H1 (cell line): ENCODE results near the gene DAAM1. TPM values are rescaled to one million over a fixed set of nuclear protein-coding genes. Genes with fewer than 3 reads are reported as not detected.

Experiments used
- CTCF ChIA-PET: fragments of 300-600 bp; sonication (Branson Sonifier 250); formaldehyde crosslinking; loops from one replicate; lab custom pipeline; 2021; ENCODE audit not compliant: partially characterized antibody; lab: Charles Lee
- POLR2A ChIA-PET: fragments of 300-600 bp; sonication (Branson Sonifier 250); formaldehyde crosslinking; loops from one replicate; lab custom pipeline; 2021; ENCODE audit warnings: inconsistent platforms; ENCODE audit not compliant: partially characterized antibody; lab: Charles Lee
- DNase-seq, 2 experiments: peaks; one replicate each; pipeline versions ENCODE4 v3.0.0 to v3.0.0-alpha.2; 2010 to 2022; ENCODE audit warnings: low spot score in 2 of 2, low read depth in 1 of 2, mixed read lengths in 1 of 2
- FAIRE-seq: peaks from 2 replicates; lab custom pipeline; 2011; peaks lifted over from hg19 to GRCh38; lab: Jason Lieb, UNC
- H2AFZ ChIP-seq: 2 replicates; pipeline ENCODE4 v1.8.1; 2012; ENCODE audit warnings: low read length, inconsistent platforms
- H2AK5ac ChIP-seq: 2 replicates; pipeline ENCODE4 v1.6.1; 2013; ENCODE audit warnings: low read depth, low read length
- H2BK120ac ChIP-seq: replicated peaks from 2 replicates; pipeline ENCODE3; 2013; ENCODE audit warnings: low read depth, low read length, inconsistent platforms
- H2BK12ac ChIP-seq: 2 replicates; pipeline ENCODE4 v1.6.1; 2013; ENCODE audit warnings: low read depth, low read length
- H2BK15ac ChIP-seq: 2 replicates; pipeline ENCODE4 v1.6.1; 2013; ENCODE audit warnings: low read length
- H2BK20ac ChIP-seq: 2 replicates; pipeline ENCODE4 v1.6.1; 2013; ENCODE audit warnings: low read length
- H2BK5ac ChIP-seq: 2 replicates; pipeline ENCODE4 v1.6.1; 2013; ENCODE audit warnings: low read depth, low read length
- H3K14ac ChIP-seq: 2 replicates; pipeline ENCODE4 v1.6.1; 2013; ENCODE audit warnings: inconsistent platforms; ENCODE audit not compliant: insufficient read length
- H3K18ac ChIP-seq: 2 replicates; pipeline ENCODE4 v1.6.1; 2013; ENCODE audit warnings: low read length; ENCODE audit errors: extremely low read depth
- H3K23ac ChIP-seq: 2 replicates; pipeline ENCODE4 v1.6.1; 2013; ENCODE audit warnings: inconsistent platforms; ENCODE audit not compliant: insufficient read length
- H3K23me2 ChIP-seq: 2 replicates; pipeline ENCODE4 v1.6.1; 2013; ENCODE audit warnings: low read depth, low read length
- H3K27ac ChIP-seq: 2 replicates; pipeline ENCODE4 v1.6.1; 2011; ENCODE audit warnings: low read depth, low read length, inconsistent platforms
- H3K27me3 ChIP-seq, 4 experiments: replicated peaks in 1 of 4; 1 replicate in 1 of 4; 2 replicates in 3 of 4; pipeline versions ENCODE4 v1.6.1 to v1.8.1; 2011 to 2013; ENCODE audit warnings: low read length in 3 of 4, mild to moderate bottlenecking in 3 of 4, inconsistent platforms in 2 of 4, mixed read lengths in 2 of 4, moderate library complexity in 1 of 4; ENCODE audit not compliant: control insufficient read depth in 3 of 4, insufficient read depth in 3 of 4; ENCODE audit errors: extremely low read depth in 1 of 4
- H3K36me3 ChIP-seq, 4 experiments: 2 replicates each; pipeline versions ENCODE4 v1.6.1 to v1.8.1; 2011 to 2013; ENCODE audit warnings: mild to moderate bottlenecking in 4 of 4, low read length in 3 of 4, moderate library complexity in 2 of 4, control low read depth in 1 of 4, inconsistent platforms in 1 of 4; ENCODE audit not compliant: insufficient read depth in 4 of 4, control insufficient read depth in 2 of 4
- H3K4ac ChIP-seq: replicated peaks from 2 replicates; pipeline ENCODE3; 2013; ENCODE audit warnings: low read length, low read depth, mixed read lengths, inconsistent platforms; ENCODE audit not compliant: insufficient read length
- H3K4me1 ChIP-seq, 4 experiments: replicated peaks in 1 of 4; 1 replicate in 1 of 4; 2 replicates in 3 of 4; pipeline versions ENCODE4 v1.6.1 to v1.8.1; 2011 to 2013; ENCODE audit warnings: low read length in 3 of 4, inconsistent platforms in 2 of 4, mixed read lengths in 1 of 4; ENCODE audit not compliant: insufficient read depth in 4 of 4, control insufficient read depth in 3 of 4
- H3K4me2 ChIP-seq, 2 experiments: 2 replicates each; pipeline versions ENCODE4 v1.6.1 to v1.8.1; 2011 to 2013; ENCODE audit warnings: low read depth in 2 of 2, low read length in 2 of 2, control low read depth in 1 of 2, inconsistent platforms in 1 of 2, mild to moderate bottlenecking in 1 of 2; ENCODE audit not compliant: insufficient read depth in 1 of 2
- H3K4me3 ChIP-seq, 4 experiments: fragments of 200-600, 300-600 bp in 1 of 4; sonication (generic), shearing (Covaris generic), sonication (Bioruptor Twin) in 1 of 4; 2 replicates each; pipeline versions ENCODE4 v1.5.1 to v1.8.1; 2011 to 2016; ENCODE audit warnings: low read length in 4 of 4, low read depth in 3 of 4, control low read depth in 2 of 4, inconsistent platforms in 2 of 4, mild to moderate bottlenecking in 2 of 4, mixed read lengths in 1 of 4, moderate library complexity in 1 of 4; ENCODE audit not compliant: insufficient read depth in 2 of 4; ENCODE audit errors: extremely low read depth in 1 of 4
- H3K56ac ChIP-seq: replicated peaks from 2 replicates; pipeline ENCODE3; 2013; ENCODE audit warnings: low read depth, mild to moderate bottlenecking, mixed read lengths, low read length, inconsistent platforms; ENCODE audit not compliant: insufficient read length
- H3K79me1 ChIP-seq: 2 replicates; pipeline ENCODE4 v1.6.1; 2013; ENCODE audit warnings: low read depth, low read length, control low read depth
- H3K79me2 ChIP-seq, 2 experiments: 2 replicates each; pipeline versions ENCODE4 v1.6.1 to v1.8.1; 2012 to 2013; ENCODE audit warnings: low read length in 2 of 2, mild to moderate bottlenecking in 2 of 2, inconsistent platforms in 1 of 2; ENCODE audit not compliant: insufficient read depth in 2 of 2, control insufficient read depth in 1 of 2
- H3K9ac ChIP-seq, 4 experiments: replicated peaks in 1 of 4; 1 replicate in 1 of 4; 2 replicates in 3 of 4; pipeline versions ENCODE4 v1.6.1 to v1.8.1; 2011 to 2013; ENCODE audit warnings: low read depth in 3 of 4, low read length in 3 of 4, control low read depth in 2 of 4, mild to moderate bottlenecking in 2 of 4, moderate library complexity in 2 of 4, inconsistent platforms in 1 of 4; ENCODE audit errors: extremely low read depth in 1 of 4
- H3K9me3 ChIP-seq, 2 experiments: 2 replicates each; pipeline versions ENCODE4 v1.6.1 to v1.8.1; 2012 to 2013; ENCODE audit warnings: mild to moderate bottlenecking in 2 of 2, moderate library complexity in 2 of 2, control low read depth in 1 of 2, inconsistent platforms in 1 of 2, low read depth in 1 of 2, low read length in 1 of 2, mixed read lengths in 1 of 2; ENCODE audit not compliant: insufficient read depth in 2 of 2
- H4K20me1 ChIP-seq, 2 experiments: replicated peaks in 1 of 2; 2 replicates each; pipeline versions ENCODE3 to v1.8.1; 2011 to 2013; ENCODE audit warnings: inconsistent platforms in 2 of 2, low read length in 2 of 2, mild to moderate bottlenecking in 1 of 2; ENCODE audit not compliant: insufficient read depth in 2 of 2, control insufficient read depth in 1 of 2
- H4K5ac ChIP-seq: 2 replicates; pipeline ENCODE4 v1.6.1; 2013; ENCODE audit warnings: low read length, low read depth, mixed read lengths, inconsistent platforms; ENCODE audit not compliant: insufficient read length
- H4K8ac ChIP-seq: 2 replicates; pipeline ENCODE4 v1.8.0; 2013; ENCODE audit warnings: mild to moderate bottlenecking, moderate library complexity, low read length, inconsistent platforms; ENCODE audit not compliant: insufficient read depth; ENCODE audit errors: extremely low read depth
- H4K91ac ChIP-seq: replicated peaks from 2 replicates; pipeline ENCODE3; 2013; ENCODE audit warnings: low read length, mixed read lengths, inconsistent platforms; ENCODE audit not compliant: insufficient read length
- ASH2L ChIP-seq: fragments of 200-600, 300-600 bp; sonication (generic); IDR thresholded peaks from one replicate; pipeline ENCODE4 v1.7.1; 2017; ENCODE audit warnings: low read length
- BACH1 ChIP-seq: IDR thresholded peaks from 2 replicates; pipeline ENCODE4 v1.6.1; 2012; ENCODE audit warnings: low read length, improper control_type of control experiment
- CBX8 ChIP-seq: fragments of 300-800, 300-1000 bp; sonication (generic); IDR thresholded peaks from 2 replicates; pipeline ENCODE4 v1.7.1; 2016; ENCODE audit warnings: low read depth, low read length, borderline replicate concordance
- GABPA ChIP-seq: IDR thresholded peaks from 2 replicates; pipeline ENCODE4 v1.6.1; 2011; ENCODE audit warnings: mild to moderate bottlenecking, low read length, moderate library complexity, borderline replicate concordance; ENCODE audit not compliant: insufficient read depth
- KDM5A ChIP-seq: fragments of 200-600 bp; IDR thresholded peaks from 2 replicates; pipeline ENCODE4 v1.7.1; 2012; ENCODE audit warnings: mild to moderate bottlenecking, low read length, inconsistent platforms, mixed read lengths
- NRF1 ChIP-seq: IDR thresholded peaks from 2 replicates; pipeline ENCODE4 v1.6.1; 2011; ENCODE audit warnings: mild to moderate bottlenecking, low read depth, low read length, improper control_type of control experiment
- SIN3A ChIP-seq, 2 experiments: IDR thresholded peaks in 1 of 2; conservative IDR thresholded peaks in 1 of 2; 2 replicates each; pipeline ENCODE4 v1.6.1; 2011 to 2012; ENCODE audit warnings: low read length in 2 of 2, improper control_type of control experiment in 1 of 2, low read depth in 1 of 2, mild to moderate bottlenecking in 1 of 2
- SP4 ChIP-seq: IDR thresholded peaks from 2 replicates; pipeline ENCODE4 v1.6.1; 2012; ENCODE audit warnings: low read length, inconsistent platforms
- USF2 ChIP-seq: IDR thresholded peaks from 2 replicates; pipeline ENCODE4 v1.6.1; 2011; ENCODE audit warnings: low read length, improper control_type of control experiment
- ZNF274 ChIP-seq: IDR thresholded peaks from 2 replicates; pipeline ENCODE4 v1.7.0; 2012; ENCODE audit warnings: low read length, borderline replicate concordance; ENCODE audit errors: extremely low read depth
- WGBS, 2 experiments: shearing (Covaris generic) in 1 of 2; methylation state at CpG; one replicate each; pipeline versions ENCODE4 v1.1.6 to v1.1.7; 2013 to 2015; ENCODE audit warnings: low lambda C conversion rate in 2 of 2, mixed read lengths in 2 of 2, inconsistent platforms in 1 of 2, low coverage in 1 of 2, missing lambda C conversion rate in 1 of 2; ENCODE audit not compliant: insufficient replicate concordance in 2 of 2, insufficient coverage in 1 of 2, insufficient read length in 1 of 2; ENCODE audit errors: extremely low coverage in 1 of 2, missing lambda C conversion rate in 1 of 2; 5-methylcytosine and 5-hydroxymethylcytosine counted together
- polyA plus RNA-seq, 7 experiments: library from polyadenylated mRNA; depleted of rRNA in 3 of 7; stranded (reverse) in 5 of 7; unstranded in 2 of 7; fragments of >200 nt in 5 of 7; fragments of 200-250 nt in 2 of 7; gene quantifications; 1 replicate in 5 of 7; 2 replicates in 1 of 7; 4 replicates in 1 of 7; pipeline versions ENCODE4 v1.2.1 to v1.2.3, GENCODE V29; 2011 to 2013; ENCODE audit warnings: missing spikeins in 2 of 7, mixed read lengths in 2 of 7
- total RNA-seq: library from RNA; stranded (reverse); fragmentation: NEBNext Ultra II Directional; extraction: Animal tissue kit (Norgen Biotek cat#: 25700); gene quantifications from 2 replicates; pipeline ENCODE4 v1.2.1, GENCODE V29; 2021
- TF ChIP-seq, protein P1 (sequence below): IDR thresholded peaks from 2 replicates; pipeline ENCODE4 v1.6.1; 2012; ENCODE audit warnings: low read length, inconsistent platforms

The DAAM1 gene
- total and polyA plus RNA-seq, 2 of the 8 experiments (the other 6 are each of a cell fraction or from before 2014, with no cell fraction given), result 5.0 to 44.9 TPM

DNA sequence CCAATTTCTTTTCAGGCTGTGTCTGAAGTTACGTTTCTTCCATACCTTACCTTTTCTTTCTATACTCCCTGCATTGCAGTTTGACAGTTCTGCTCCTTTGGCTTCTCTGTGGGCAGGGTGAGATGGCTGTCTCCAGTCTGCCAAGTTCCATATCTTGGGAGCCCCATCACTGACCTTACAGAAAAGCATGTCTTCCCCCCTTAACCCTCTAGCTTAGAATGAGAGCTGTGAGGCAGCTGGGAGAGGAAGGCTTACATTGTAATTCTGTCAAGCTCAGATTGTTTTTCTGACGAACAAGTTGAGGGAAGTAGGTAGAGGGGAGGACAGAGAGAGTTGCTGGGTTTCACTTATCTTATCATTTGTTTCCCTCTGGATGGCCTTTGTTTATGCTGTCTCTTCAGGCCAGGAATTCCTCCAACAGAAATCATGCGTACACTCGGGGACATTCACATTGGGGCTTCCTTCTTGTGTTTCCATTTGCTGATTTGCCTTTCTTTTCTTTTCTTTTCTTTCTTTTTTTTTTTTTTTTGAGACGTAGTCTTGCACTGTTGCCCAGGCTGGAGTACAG, 9.3 kb downstream of the DAAM1 start:
- Histone ChIP-seq H3K27ac (no peak overlapping the region), H2AK5ac (no peak overlapping the region), H4K20me1 (no peaks in the 10 kb centered on the region), H3K9ac (no peak overlapping the region), H3K79me2 (peaks cover 0 to 38% of the 10 kb centered on the region in 2 experiments; a peak in 2 of 4 replicates), H3K4me1 (no peaks in the 10 kb centered on the region), H2BK5ac (no peak overlapping the region), H3K4me3 (no peak overlapping the region), H3K4me2 (no peak overlapping the region), H3K27me3 (no peaks in the 10 kb centered on the region), H3K18ac (no peak overlapping the region), H4K91ac (no peak overlapping the region), H2BK120ac (no peak overlapping the region), H3K23ac (no peak overlapping the region), H2BK12ac (no peak overlapping the region), H3K36me3 (no peaks in the 10 kb centered on the region), H3K23me2 (no peaks in the 10 kb centered on the region), H4K8ac (no peak overlapping the region), H4K5ac (no peak overlapping the region), H3K4ac (no peak overlapping the region), H3K56ac (no peak overlapping the region), H3K79me1 (no peaks in the 10 kb centered on the region), H3K9me3 (no peaks in the 10 kb centered on the region), H2BK15ac (no peak overlapping the region), H2BK20ac (no peak overlapping the region), H3K14ac (no peak overlapping the region), H2AFZ (no peak overlapping the region)
- 87% methylated on average over 4 of the region's 5 CpGs; no CpG with 5 or more reads in 1 of the 2 experiments for WGBS, 2 experiments
- POLR2A ChIA-PET, result no interaction called here
- DNase-seq, result no peak
- FAIRE-seq, result no peak
- CTCF ChIA-PET, result interaction anchor here (1.4 kb wide), 1 partner anchor 24 kb away, joined by 4 read pairs; no protein-coding TSS in a partner anchor
- TF ChIP-seq SP4 (no peak), CBX8 (no peak), SIN3A (conservative IDR thresholded peaks at IDR 0.05 in 1 of 2, IDR thresholded peaks at IDR 0.05 in 1 of 2; ENCODE audit: low read depth in 1 of 2, low read length in 2 of 2) (no peak), GABPA (no peak), NRF1 (no peak), ASH2L (no peak), ZNF274 (no peak), KDM5A (no peak), USF2 (no peak), BACH1 (no peak)
- TF ChIP-seq, protein P1, sequence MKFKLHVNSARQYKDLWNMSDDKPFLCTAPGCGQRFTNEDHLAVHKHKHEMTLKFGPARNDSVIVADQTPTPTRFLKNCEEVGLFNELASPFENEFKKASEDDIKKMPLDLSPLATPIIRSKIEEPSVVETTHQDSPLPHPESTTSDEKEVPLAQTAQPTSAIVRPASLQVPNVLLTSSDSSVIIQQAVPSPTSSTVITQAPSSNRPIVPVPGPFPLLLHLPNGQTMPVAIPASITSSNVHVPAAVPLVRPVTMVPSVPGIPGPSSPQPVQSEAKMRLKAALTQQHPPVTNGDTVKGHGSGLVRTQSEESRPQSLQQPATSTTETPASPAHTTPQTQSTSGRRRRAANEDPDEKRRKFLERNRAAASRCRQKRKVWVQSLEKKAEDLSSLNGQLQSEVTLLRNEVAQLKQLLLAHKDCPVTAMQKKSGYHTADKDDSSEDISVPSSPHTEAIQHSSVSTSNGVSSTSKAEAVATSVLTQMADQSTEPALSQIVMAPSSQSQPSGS, result no peak
